Measurements from ENCODE around the gene OSCAR.
A peak's percentile ranks its signal among the peaks of the same experiment; 100 is the strongest.

Gene OSCAR

DNA sequence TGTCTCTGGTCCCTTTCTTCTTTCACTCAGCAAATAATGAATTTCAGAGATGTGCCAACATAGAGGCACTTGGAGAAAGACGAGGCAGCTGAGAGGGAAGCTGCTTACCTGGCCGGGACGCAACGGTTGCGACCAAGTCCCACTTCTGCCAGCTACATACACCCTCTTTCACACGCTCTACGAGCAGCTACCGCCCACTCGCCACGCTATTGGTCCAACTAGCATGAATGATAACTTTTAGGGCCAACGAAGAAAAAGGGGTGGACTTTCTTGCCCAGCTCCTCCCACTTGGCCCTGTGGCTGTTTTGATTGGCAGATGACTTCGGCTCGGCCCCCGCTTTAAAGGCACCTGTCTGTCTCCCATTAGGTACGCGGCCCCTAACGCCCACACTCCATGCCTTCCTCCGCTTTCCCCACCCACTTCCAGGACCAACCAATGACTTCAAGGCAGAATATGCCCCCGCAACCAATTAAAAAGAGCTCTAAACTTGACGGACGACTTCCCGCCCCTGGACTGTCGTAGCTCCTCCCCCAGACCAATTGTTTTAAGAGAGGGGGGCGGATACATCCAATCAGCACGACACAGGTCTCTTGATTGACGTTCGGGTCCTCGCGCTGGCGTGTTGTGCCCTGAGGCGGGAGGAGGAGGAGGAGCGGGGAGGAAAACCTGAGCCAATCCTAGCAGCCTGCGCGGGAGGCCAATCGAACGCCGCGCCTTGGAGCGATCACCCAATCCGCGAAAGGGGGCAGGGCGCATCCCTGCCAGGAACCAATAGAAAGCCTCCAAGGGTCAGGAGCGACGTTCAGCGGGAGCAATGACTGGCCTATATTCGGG lies 36.5 kb upstream of the OSCAR start:
- TF ChIP-seq CTCF (IDR thresholded peaks at IDR 0.05; ENCODE audit: poor library complexity, severe bottlenecking), result no peak
- Histone ChIP-seq H3K27ac (ENCODE audit: poor library complexity, severe bottlenecking) (peak overlapping the region; percentile 75), H3K4me3 (ENCODE audit: severe bottlenecking) (peak overlapping the region; percentile 78), H3K36me3 (ENCODE audit: low read depth) (peaks cover 32% of the 10 kb centered on the region), H3K9me3 (ENCODE audit: severe bottlenecking) (no peaks in the 10 kb centered on the region), H3K4me1 (ENCODE audit: insufficient read depth, poor library complexity, severe bottlenecking) (peaks cover 3% of the 10 kb centered on the region), H3K27me3 (ENCODE audit: insufficient read depth, poor library complexity, severe bottlenecking) (no peaks in the 10 kb centered on the region)
- ATAC-seq (ENCODE audit: low read depth) (peak; percentile 84), DNase-seq (ENCODE audit: low spot score) (peak; percentile 100)

DNA sequence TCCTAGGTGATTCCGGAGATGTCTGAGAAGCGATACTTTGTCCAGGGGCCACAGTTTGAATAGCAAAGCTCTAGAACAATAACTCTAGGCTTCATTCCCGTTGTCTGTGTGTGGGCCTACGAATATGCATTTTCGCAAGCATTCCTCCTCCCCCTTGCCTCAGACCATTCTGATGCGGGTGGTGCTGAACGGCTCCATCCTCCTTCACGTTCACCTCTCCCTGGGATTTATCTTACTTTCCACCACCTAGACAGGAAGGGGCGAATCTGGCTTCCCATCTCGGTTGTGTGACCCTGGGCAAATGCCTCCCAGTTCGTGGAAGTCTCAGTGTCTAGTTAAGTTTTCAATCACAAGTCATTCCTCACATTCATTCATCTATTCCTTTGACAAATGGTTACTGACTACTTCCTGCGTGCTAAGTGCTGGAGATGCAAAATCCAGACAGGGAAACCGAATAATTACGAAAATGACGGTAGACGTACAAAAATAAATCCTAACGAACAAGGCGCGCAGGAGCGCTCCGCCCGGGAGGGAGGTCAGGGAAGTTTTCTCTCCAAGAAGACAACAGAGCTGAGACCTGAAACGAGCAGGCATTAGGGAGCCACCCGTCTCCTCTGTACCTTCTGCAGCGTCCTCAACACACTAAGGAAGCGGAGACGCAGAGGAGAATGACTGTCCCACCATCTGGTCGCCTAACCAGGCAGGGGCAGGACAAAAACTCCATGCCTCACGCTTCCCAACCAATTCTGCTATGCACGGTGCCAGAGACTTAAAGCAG lies 35.7 kb upstream of the OSCAR start:
- peak overlapping the region; percentile 40 for H3K4me3 ChIP-seq (ENCODE audit: severe bottlenecking)
- no peak; the same call in 2 of the 3 replicates for ATAC-seq (ENCODE audit: low read depth)
- H3K27ac ChIP-seq (ENCODE audit: poor library complexity, severe bottlenecking), result peak overlapping the region; percentile 38
- no peaks in the 10 kb centered on the region for H3K9me3 ChIP-seq (ENCODE audit: severe bottlenecking)
- H3K36me3 ChIP-seq (ENCODE audit: low read depth), result peaks cover 24% of the 10 kb centered on the region
- peaks cover 3% of the 10 kb centered on the region for H3K4me1 ChIP-seq (ENCODE audit: insufficient read depth, poor library complexity, severe bottlenecking)
- no peak for TF ChIP-seq CTCF (IDR thresholded peaks at IDR 0.05; ENCODE audit: poor library complexity, severe bottlenecking)
- no peak for DNase-seq (ENCODE audit: low spot score)
- no peaks in the 10 kb centered on the region for H3K27me3 ChIP-seq (ENCODE audit: insufficient read depth, poor library complexity, severe bottlenecking)

- Histone ChIP-seq H3K4me1 (ENCODE audit: insufficient read depth, poor library complexity, severe bottlenecking) (peaks cover 3% of the 10 kb centered on the region), H3K27me3 (ENCODE audit: insufficient read depth, poor library complexity, severe bottlenecking) (no peaks in the 10 kb centered on the region), H3K4me3 (ENCODE audit: severe bottlenecking) (no peak overlapping the region), H3K36me3 (ENCODE audit: low read depth) (peaks cover 4% of the 10 kb centered on the region), H3K27ac (ENCODE audit: poor library complexity, severe bottlenecking) (peak overlapping the region; percentile 42), H3K9me3 (ENCODE audit: severe bottlenecking) (no peaks in the 10 kb centered on the region)
- TF ChIP-seq CTCF (IDR thresholded peaks at IDR 0.05; ENCODE audit: poor library complexity, severe bottlenecking), result no peak
- DNase-seq (ENCODE audit: low spot score) (no peak), ATAC-seq (ENCODE audit: low read depth) (no peak)
Measured at GRCh38 chr19:54133957-54134590, 33.5 kb upstream of the OSCAR start.

DNA sequence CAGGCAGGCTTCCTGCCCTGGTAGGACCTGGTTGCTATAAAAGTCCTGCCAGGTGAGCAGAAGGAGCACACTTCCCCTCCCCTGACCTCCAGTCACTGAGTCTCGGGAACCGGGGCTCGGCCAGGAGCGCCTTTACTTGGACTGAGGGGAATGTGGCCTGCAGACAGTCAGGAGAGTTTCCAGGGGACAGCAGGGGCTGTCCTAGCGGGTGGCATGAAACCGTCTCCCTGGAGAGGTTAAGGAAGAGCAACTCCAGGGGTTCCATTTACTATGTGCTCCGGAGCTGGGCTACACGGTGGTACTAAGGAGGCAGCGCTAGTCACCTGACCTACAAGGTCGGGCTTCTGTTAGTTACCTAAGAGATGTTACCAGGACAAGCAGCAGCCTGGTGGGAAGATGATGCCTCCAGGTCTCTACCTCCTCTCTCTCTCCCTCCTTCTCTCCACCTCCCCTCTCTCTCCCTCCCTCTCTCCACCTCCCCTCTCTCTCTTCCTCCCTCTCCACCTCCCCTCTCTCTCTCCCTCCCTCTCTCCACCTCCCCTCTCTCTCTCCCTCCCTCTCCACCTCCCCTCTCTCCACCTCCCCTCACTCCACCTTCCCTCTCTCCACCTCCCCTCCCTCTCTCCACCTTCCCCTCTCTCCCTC lies 32.8 kb upstream of the OSCAR start:
- Histone ChIP-seq H3K4me1 (ENCODE audit: insufficient read depth, poor library complexity, severe bottlenecking) (no peaks in the 10 kb centered on the region), H3K36me3 (ENCODE audit: low read depth) (peaks cover 7% of the 10 kb centered on the region), H3K27ac (ENCODE audit: poor library complexity, severe bottlenecking) (no peak overlapping the region), H3K4me3 (ENCODE audit: severe bottlenecking) (no peak overlapping the region), H3K9me3 (ENCODE audit: severe bottlenecking) (no peaks in the 10 kb centered on the region), H3K27me3 (ENCODE audit: insufficient read depth, poor library complexity, severe bottlenecking) (no peaks in the 10 kb centered on the region)
- DNase-seq (ENCODE audit: low spot score) (no peak), ATAC-seq (ENCODE audit: low read depth) (no peak)
- TF ChIP-seq CTCF (IDR thresholded peaks at IDR 0.05; ENCODE audit: poor library complexity, severe bottlenecking), result no peak

Measured in RWPE2 (cell line).